HG03575 (cell line): Measurements from ENCODE around the gene ACRBP.

ENCODE experiments used
- ATAC-seq: cut with Tn5 transposase; IDR thresholded peaks from one replicate; pipeline ENCODE4 v1.9.1; 2021; ENCODE audit not compliant: unreplicated experiment, insufficient number of reproducible peaks, low FRiP score; ENCODE audit errors: extremely low read depth

The ACRBP gene

GRCh38 chr12:6620885-6621274, 26.4 kb downstream of the ACRBP start:
- ATAC-seq: no peak

- ATAC-seq: no peak
Observed at GRCh38 chr12:6620137-6620884, 26.9 kb downstream of the ACRBP start.

GRCh38 chr12:6618483-6619225, 28.6 kb downstream of the ACRBP start:
- no peak for ATAC-seq

GRCh38 chr12:6615802-6616201, 31.4 kb downstream of the ACRBP start:
- ATAC-seq: no peak

GRCh38 chr12:6614513-6615172, 32.6 kb downstream of the ACRBP start:
- no peak for ATAC-seq

- ATAC-seq: no peak
Observed at GRCh38 chr12:6613776-6614512, 33.3 kb downstream of the ACRBP start.

GRCh38 chr12:6613015-6613775, 34.0 kb downstream of the ACRBP start:
- ATAC-seq: no peak

- no peak for ATAC-seq
Observed at GRCh38 chr12:6612652-6613014, 34.6 kb downstream of the ACRBP start.

GRCh38 chr12:6612247-6612646, 35.0 kb downstream of the ACRBP start:
- no peak for ATAC-seq

GRCh38 chr12:6608592-6609281, 38.5 kb downstream of the ACRBP start:
- no peak for ATAC-seq

GRCh38 chr12:6607751-6608591, 39.3 kb downstream of the ACRBP start:
- no peak for ATAC-seq

- no peak for ATAC-seq
Observed at GRCh38 chr12:6606331-6607131, 40.7 kb downstream of the ACRBP start.

- ATAC-seq: no peak
Observed at GRCh38 chr12:6605421-6606330, 41.6 kb downstream of the ACRBP start.

GRCh38 chr12:6604259-6605029, 42.8 kb downstream of the ACRBP start:
- no peak for ATAC-seq

GRCh38 chr12:6603095-6603567, 44.1 kb downstream of the ACRBP start:
- ATAC-seq: no peak
